HG02852 (cell line): ENCODE data around the gene DOP1B.

Experiments
- ATAC-seq: cut with Tn5 transposase; IDR thresholded peaks from one replicate; pipeline ENCODE4 v1.9.1; 2021; ENCODE audit warnings: mild to moderate bottlenecking, moderate library complexity; ENCODE audit not compliant: unreplicated experiment

DOP1B gene

GRCh38 chr21:36169470-36170128 is 13.0 kb downstream of the DOP1B start:
- no peak for ATAC-seq

GRCh38 chr21:36170823-36171222 is 14.2 kb downstream of the DOP1B start:
- ATAC-seq = no peak

GRCh38 chr21:36171336-36171735 is 14.7 kb downstream of the DOP1B start:
- ATAC-seq = no peak

- no peak for ATAC-seq
These were observed 15.2 kb downstream of the DOP1B start for GRCh38 chr21:36171741-36172331.

- no peak for ATAC-seq
These were observed 18.2 kb downstream of the DOP1B start for GRCh38 chr21:36174780-36175179.

- no peak for ATAC-seq
These were observed 19.3 kb downstream of the DOP1B start for GRCh38 chr21:36175771-36176565.

GRCh38 chr21:36178349-36178748 is 21.7 kb downstream of the DOP1B start:
- ATAC-seq = no peak

- no peak for ATAC-seq
These were observed 22.5 kb downstream of the DOP1B start for GRCh38 chr21:36179145-36179544.

- ATAC-seq = no peak
These were observed 24.3 kb downstream of the DOP1B start for GRCh38 chr21:36180963-36181362.

- ATAC-seq = no peak
These were observed 26.6 kb downstream of the DOP1B start for GRCh38 chr21:36183144-36183795.

GRCh38 chr21:36184545-36184944 is 27.9 kb downstream of the DOP1B start:
- ATAC-seq = no peak

GRCh38 chr21:36185523-36185922 is 28.9 kb downstream of the DOP1B start:
- ATAC-seq = no peak

GRCh38 chr21:36186081-36186480 is 29.5 kb downstream of the DOP1B start:
- no peak for ATAC-seq

- ATAC-seq = no peak
These were observed 30.1 kb downstream of the DOP1B start for GRCh38 chr21:36186506-36187399.

GRCh38 chr21:36188081-36188681 is 31.6 kb downstream of the DOP1B start:
- ATAC-seq = no peak

- no peak for ATAC-seq
These were observed 32.3 kb downstream of the DOP1B start for GRCh38 chr21:36188937-36189336.

- ATAC-seq = no peak
These were observed 34.1 kb downstream of the DOP1B start for GRCh38 chr21:36190736-36191135.

- no peak for ATAC-seq
These were observed 36.6 kb downstream of the DOP1B start for GRCh38 chr21:36193200-36193599.

- ATAC-seq = no peak
These were observed 37.4 kb downstream of the DOP1B start for GRCh38 chr21:36194024-36194423.

GRCh38 chr21:36195613-36196012 is 39.0 kb downstream of the DOP1B start:
- ATAC-seq = no peak
